Peyer's patch (tissue), 4 donors: ENCODE measurements around the gene ARHGAP20.

Experiments
- CTCF ChIP-seq, 6 experiments: fragments of 450-650 bp in 4 of 6; fragments of 200-600 bp in 2 of 6; sonication (generic) in 1 of 6; IDR thresholded peaks; one replicate each; pipeline ENCODE4 v1.5.1; 2017 to 2019; ENCODE audit warnings: antibody characterized with exemption in 6 of 6, mild to moderate bottlenecking in 3 of 6, moderate library complexity in 1 of 6
- POLR2A ChIP-seq, 2 donors: fragments of 450-650 bp; IDR thresholded peaks; one replicate each; pipeline ENCODE4 v1.5.1; 2017; ENCODE audit warnings: antibody characterized with exemption in 2 of 2, mild to moderate bottlenecking in 2 of 2, moderate library complexity in 2 of 2

- TF ChIP-seq POLR2A (IDR thresholded peaks at IDR 0.05) = no peak
- no peak for TF ChIP-seq CTCF (IDR thresholded peaks at IDR 0.05)
These were observed 48.9 kb upstream of the ARHGAP20 start for GRCh38 chr11:110761131-110761530.
